Measurements from ENCODE around the gene MCM8. TPM values are rescaled to one million over a fixed set of nuclear protein-coding genes. Genes with fewer than 3 reads are reported as not detected.

MCM8 gene
- total and polyA plus RNA-seq, 2 donors (not counting 1 experiment from before 2014, with no cell fraction given) = 4.4 to 13.8 TPM

GRCh38 chr20:5977975-5978374 lies 27.5 kb downstream of the MCM8 start:
- Histone ChIP-seq H3K4me3 (ENCODE audit: control extremely low read depth in 1 of 5, extremely low read depth in 1 of 5, insufficient read depth in 1 of 5, low read depth in 2 of 5, low read length in 4 of 5) (no peak overlapping the region), H4K20me1 (ENCODE audit: control insufficient read depth, insufficient read depth, low read length, poor library complexity, severe bottlenecking) (no peaks in the 10 kb centered on the region), H3K9me3 (ENCODE audit: control extremely low read depth in 1 of 3, control insufficient read depth in 2 of 3, insufficient read depth in 1 of 3, low read length in 2 of 3) (no peaks in the 10 kb centered on the region), H3K9ac (ENCODE audit: low read length) (no peak overlapping the region), H3K79me2 (ENCODE audit: control insufficient read depth, insufficient read depth, low read length) (no peaks in the 10 kb centered on the region), H3K4me2 (replicated peaks; ENCODE audit: low read depth, low read length, poor library complexity, severe bottlenecking) (no peak overlapping the region), H3K27me3 (replicated peaks in 1 of 4; ENCODE audit: control extremely low read depth in 1 of 4, control insufficient read depth in 3 of 4, insufficient read depth in 4 of 4, low read length in 3 of 4) (no peaks in the 10 kb centered on the region), H3K27ac (ENCODE audit: low read length in 2 of 2) (no peak overlapping the region), H2AFZ (ENCODE audit: insufficient read depth, low read depth, low read length, poor library complexity, severe bottlenecking) (no peak overlapping the region), H3K36me3 (replicated peaks in 1 of 2; ENCODE audit: control extremely low read depth in 1 of 2, control insufficient read depth in 1 of 2, extremely low read depth in 1 of 2, insufficient read depth in 2 of 2, low read length in 1 of 2) (peaks cover 2 to 43% of the 10 kb centered on the region in 2 experiments), H3K4me1 (ENCODE audit: control insufficient read depth in 2 of 2, insufficient read depth in 2 of 2, low read length in 2 of 2) (no peaks in the 10 kb centered on the region)
- Mint-ChIP-seq H3K27ac (no peak overlapping the region), H3K9me3 (ENCODE audit: insufficient read depth) (no peaks in the 10 kb centered on the region), H3K4me1 (no peaks in the 10 kb centered on the region), H3K4me3 (no peak overlapping the region), H3K27me3 (no peaks in the 10 kb centered on the region)
- ChIA-PET POLR2A (interaction anchor here (0.6 kb wide), 1 partner anchor 890 kb away, joined by 5 read pairs; no protein-coding TSS in a partner anchor), CTCF (interaction anchor here (0.6 to 1.2 kb wide), 2 partner anchors 9 to 190 kb away, joined by 3 read pairs; no protein-coding TSS in a partner anchor)
- no CpG with 5 or more reads among the region's 1 CpG for WGBS (ENCODE audit: insufficient coverage)
- intact Hi-C loops (cut with micrococcal nuclease) = no loop called here
- ATAC-seq (ENCODE audit: low read depth) (no peak), DNase-seq (no peak)
- TF ChIP-seq CTCF (IDR thresholded peaks at IDR 0.05) (no peak), EZH2 (IDR thresholded peaks at IDR 0.05; ENCODE audit: borderline replicate concordance, insufficient read depth, low read depth, low read length, poor library complexity, severe bottlenecking) (no peak)

GRCh38 chr20:5979801-5980200 lies 29.3 kb downstream of the MCM8 start:
- no peak overlapping the region for H2AFZ ChIP-seq (ENCODE audit: insufficient read depth, low read depth, low read length, poor library complexity, severe bottlenecking)
- H3K36me3 ChIP-seq (replicated peaks in 1 of 2; ENCODE audit: control extremely low read depth in 1 of 2, control insufficient read depth in 1 of 2, extremely low read depth in 1 of 2, insufficient read depth in 2 of 2, low read length in 1 of 2) = peaks cover 2 to 39% of the 10 kb centered on the region in 2 experiments
- CTCF ChIA-PET = no interaction called here
- TF ChIP-seq CTCF (IDR thresholded peaks at IDR 0.05) (no peak), EZH2 (IDR thresholded peaks at IDR 0.05; ENCODE audit: borderline replicate concordance, insufficient read depth, low read depth, low read length, poor library complexity, severe bottlenecking) (no peak)
- Mint-ChIP-seq H3K27me3 (no peaks in the 10 kb centered on the region), H3K9me3 (ENCODE audit: insufficient read depth) (no peaks in the 10 kb centered on the region), H3K27ac (no peak overlapping the region), H3K4me1 (no peaks in the 10 kb centered on the region), H3K4me3 (no peak overlapping the region)
- 88% methylated on average over 4 of the region's 4 CpGs for WGBS (ENCODE audit: insufficient coverage)
- no peaks in the 10 kb centered on the region for H3K27me3 ChIP-seq (replicated peaks in 1 of 4; ENCODE audit: control extremely low read depth in 1 of 4, control insufficient read depth in 3 of 4, insufficient read depth in 4 of 4, low read length in 3 of 4)
- no peak overlapping the region for H3K27ac ChIP-seq (ENCODE audit: low read length in 2 of 2)
- ATAC-seq (ENCODE audit: low read depth) (no peak), DNase-seq (no peak)
- intact Hi-C loops (cut with micrococcal nuclease) = no loop called here
- no peaks in the 10 kb centered on the region for H3K79me2 ChIP-seq (ENCODE audit: control insufficient read depth, insufficient read depth, low read length)
- no peaks in the 10 kb centered on the region for H3K4me1 ChIP-seq (ENCODE audit: control insufficient read depth in 2 of 2, insufficient read depth in 2 of 2, low read length in 2 of 2)
- H3K9ac ChIP-seq (ENCODE audit: low read length) = no peak overlapping the region
- no peak overlapping the region for H3K4me2 ChIP-seq (replicated peaks; ENCODE audit: low read depth, low read length, poor library complexity, severe bottlenecking)
- no peaks in the 10 kb centered on the region for H4K20me1 ChIP-seq (ENCODE audit: control insufficient read depth, insufficient read depth, low read length, poor library complexity, severe bottlenecking)
- no peaks in the 10 kb centered on the region for H3K9me3 ChIP-seq (ENCODE audit: control extremely low read depth in 1 of 3, control insufficient read depth in 2 of 3, insufficient read depth in 1 of 3, low read length in 2 of 3)
- POLR2A ChIA-PET = no interaction called here
- no peak overlapping the region for H3K4me3 ChIP-seq (ENCODE audit: control extremely low read depth in 1 of 5, extremely low read depth in 1 of 5, insufficient read depth in 1 of 5, low read depth in 2 of 5, low read length in 4 of 5)
